ENCODE results near the gene SDCBP2. TPM values are rescaled to one million over a fixed set of nuclear protein-coding genes. Genes with fewer than 3 reads are reported as not detected.

Gene SDCBP2, protein sequence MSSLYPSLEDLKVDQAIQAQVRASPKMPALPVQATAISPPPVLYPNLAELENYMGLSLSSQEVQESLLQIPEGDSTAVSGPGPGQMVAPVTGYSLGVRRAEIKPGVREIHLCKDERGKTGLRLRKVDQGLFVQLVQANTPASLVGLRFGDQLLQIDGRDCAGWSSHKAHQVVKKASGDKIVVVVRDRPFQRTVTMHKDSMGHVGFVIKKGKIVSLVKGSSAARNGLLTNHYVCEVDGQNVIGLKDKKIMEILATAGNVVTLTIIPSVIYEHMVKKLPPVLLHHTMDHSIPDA
- total RNA-seq, result 1 to 10 TPM; 2.6 to 2.7 TPM

DNA sequence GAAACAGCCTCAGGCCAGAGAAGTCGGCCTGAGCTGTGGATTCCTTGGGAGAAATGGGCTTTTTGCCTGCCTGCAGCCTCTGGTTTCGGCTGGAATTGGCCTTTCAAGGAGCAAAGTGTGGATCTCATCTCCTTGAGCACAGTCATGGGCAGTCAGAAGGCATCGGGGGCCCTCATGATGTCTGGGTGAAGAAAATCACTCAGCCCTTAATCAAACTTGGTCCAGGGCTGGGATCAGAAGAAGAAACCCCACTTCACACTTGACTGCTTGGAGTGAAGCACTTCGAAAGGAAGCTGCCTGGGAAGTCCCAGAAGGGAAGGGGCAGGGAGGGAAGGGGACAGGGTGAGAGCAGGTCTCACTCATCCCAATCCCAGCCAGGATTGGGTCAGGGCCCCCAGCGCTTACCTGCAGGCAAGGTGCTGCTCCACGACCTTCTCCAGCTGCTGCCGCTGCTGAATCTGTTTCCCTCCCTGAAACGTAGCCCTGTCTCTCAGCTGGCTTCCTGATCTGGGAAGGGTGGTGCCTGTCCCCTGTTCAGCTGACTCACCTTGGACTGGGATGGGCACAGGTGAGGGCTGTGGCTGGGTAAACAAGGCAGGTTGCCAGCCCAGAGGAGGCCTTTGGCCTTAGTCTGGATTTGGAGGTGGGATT is at the start of gene SDCBP2:
SDCBP2 (minus strand) TSS at position 460 of the 651 bp plus-strand sequence. CDS start 8,723 bp downstream, outside the sequence.

DNA sequence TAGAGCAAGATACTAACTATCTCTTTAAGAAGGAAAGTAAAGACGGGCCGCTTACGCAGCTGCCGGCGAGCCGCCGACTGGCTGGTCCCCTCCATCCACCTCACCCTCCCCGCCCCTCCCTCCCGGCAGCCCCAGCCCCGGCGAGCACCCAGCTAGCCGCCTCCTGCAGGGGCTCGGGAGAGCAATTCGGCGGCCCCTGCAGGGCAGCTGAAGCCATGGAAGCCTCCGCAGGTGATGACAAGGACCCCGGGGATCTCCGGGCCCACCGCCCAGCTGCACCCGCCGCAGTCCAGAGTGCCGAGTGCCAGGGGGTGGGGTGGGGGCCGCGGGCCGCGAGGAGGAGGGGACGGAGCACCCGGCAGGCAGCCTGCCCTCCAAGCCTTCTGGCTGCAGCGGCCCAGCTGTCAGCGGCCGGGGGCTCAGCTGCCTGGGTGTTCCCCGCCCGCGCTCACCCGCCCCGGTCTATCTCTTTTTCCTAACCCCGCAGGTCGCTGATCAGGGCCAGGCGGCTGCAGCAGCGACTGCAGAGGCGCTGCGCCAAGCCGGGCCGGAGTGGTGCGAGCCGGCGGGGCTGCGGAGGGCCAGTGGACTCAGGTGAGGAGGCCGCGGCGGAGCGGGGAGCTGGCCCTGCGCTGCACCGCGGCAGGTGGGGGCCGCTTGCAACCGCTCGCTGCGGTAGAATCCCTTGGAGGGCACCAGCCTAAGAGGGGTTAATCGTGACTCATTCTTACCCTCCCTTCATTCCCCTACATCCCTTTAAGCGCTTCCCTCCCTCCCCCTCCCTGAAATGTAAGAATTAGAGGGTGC is 62.6 kb downstream of the SDCBP2 start, which contains the start of gene SNPH:
SNPH (plus strand) TSS at position 128 of the 807 bp plus-strand sequence. CDS start 29,946 bp downstream, outside the sequence.

Other genes starting within 250 kb of the SDCBP2 start
- 100 to 1,000 TPM; 134 to 136 TPM for gene PSMF1, start 210.5 kb downstream of the SDCBP2 start, total RNA-seq
- 1 to 10 TPM in 1 of 2 experiments, under 1 TPM in 1; 0.79 to 1.7 TPM for gene TMEM74B, start 144.2 kb downstream of the SDCBP2 start, total RNA-seq
- gene C20orf202, start 125.7 kb downstream of the SDCBP2 start, total RNA-seq, result not detected
- not detected for gene RAD21L1, start 103.1 kb downstream of the SDCBP2 start, total RNA-seq
- 1 to 10 TPM; 8.9 to 9.4 TPM for gene SNPH, start 62.8 kb downstream of the SDCBP2 start, total RNA-seq
- gene FKBP1A, start 63.9 kb upstream of the SDCBP2 start, total RNA-seq, result 100 to 1,000 TPM; 208 to 214 TPM
- gene NSFL1C, start 137.7 kb upstream of the SDCBP2 start, total RNA-seq, result 10 to 100 TPM; 55.3 to 57.1 TPM
- gene SIRPB2, start 162.3 kb upstream of the SDCBP2 start, total RNA-seq, result not detected
- gene SIRPD, start 228.6 kb upstream of the SDCBP2 start, total RNA-seq, result under 1 TPM in 1 of 2 experiments, not detected in 1; 0.13 TPM

All from activated naive CD4-positive, alpha-beta T cell treated with anti-CD3 and anti-CD28 coated beads, Interleukin-2, amount 10 ng/mL, durations not matched to agents 5 hours and 36 hours (primary cell).